Adrenal gland (tissue), 5 donors: ENCODE data around the gene GPR152.

Source experiments
- POLR2A ChIP-seq, 2 donors: fragments of 450-650 bp; IDR thresholded peaks; one replicate each; pipeline ENCODE4 v1.6.1; 2017; ENCODE audit warnings: antibody characterized with exemption in 2 of 2, mild to moderate bottlenecking in 2 of 2, moderate library complexity in 1 of 2
- TF ChIP-seq, protein P1 (sequence below), 6 experiments: fragments of 450-650 bp in 4 of 6; fragments of 200-600 bp in 2 of 6; sonication (generic) in 1 of 6; IDR thresholded peaks; 1 replicate in 5 of 6; 2 replicates in 1 of 6; pipeline versions ENCODE4 v1.5.1 to v1.8.0; 2016 to 2021; ENCODE audit warnings: antibody characterized with exemption in 6 of 6, mild to moderate bottlenecking in 2 of 6, moderate library complexity in 1 of 6
- donor health status: DM: no; HTN: no; CAD: no.

DNA sequence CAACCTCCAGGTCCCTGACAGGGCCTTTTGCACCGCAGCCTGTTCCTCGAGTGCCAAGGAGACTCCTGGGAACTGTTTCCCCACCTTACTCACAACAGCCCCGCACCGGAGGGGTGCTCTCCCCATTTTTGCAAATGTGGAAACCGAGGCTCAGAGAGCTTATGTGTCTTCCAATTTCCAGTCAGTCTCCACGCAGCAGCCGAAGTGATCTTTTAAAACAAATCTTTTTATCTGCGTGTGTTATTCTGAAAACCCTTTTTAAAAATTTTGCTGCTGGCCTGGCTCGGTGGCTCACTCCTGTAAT, 16.9 kb upstream of the GPR152 start:
- TF ChIP-seq POLR2A (IDR thresholded peaks at IDR 0.05): no peak
- TF ChIP-seq, protein P1, sequence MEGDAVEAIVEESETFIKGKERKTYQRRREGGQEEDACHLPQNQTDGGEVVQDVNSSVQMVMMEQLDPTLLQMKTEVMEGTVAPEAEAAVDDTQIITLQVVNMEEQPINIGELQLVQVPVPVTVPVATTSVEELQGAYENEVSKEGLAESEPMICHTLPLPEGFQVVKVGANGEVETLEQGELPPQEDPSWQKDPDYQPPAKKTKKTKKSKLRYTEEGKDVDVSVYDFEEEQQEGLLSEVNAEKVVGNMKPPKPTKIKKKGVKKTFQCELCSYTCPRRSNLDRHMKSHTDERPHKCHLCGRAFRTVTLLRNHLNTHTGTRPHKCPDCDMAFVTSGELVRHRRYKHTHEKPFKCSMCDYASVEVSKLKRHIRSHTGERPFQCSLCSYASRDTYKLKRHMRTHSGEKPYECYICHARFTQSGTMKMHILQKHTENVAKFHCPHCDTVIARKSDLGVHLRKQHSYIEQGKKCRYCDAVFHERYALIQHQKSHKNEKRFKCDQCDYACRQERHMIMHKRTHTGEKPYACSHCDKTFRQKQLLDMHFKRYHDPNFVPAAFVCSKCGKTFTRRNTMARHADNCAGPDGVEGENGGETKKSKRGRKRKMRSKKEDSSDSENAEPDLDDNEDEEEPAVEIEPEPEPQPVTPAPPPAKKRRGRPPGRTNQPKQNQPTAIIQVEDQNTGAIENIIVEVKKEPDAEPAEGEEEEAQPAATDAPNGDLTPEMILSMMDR (IDR thresholded peaks at IDR 0.05): no peak
